GM21528 (cell line): Measurements from ENCODE around the gene RTN4IP1.
"Not testable (repeated sequence)": the region's sequence is repeated elsewhere in the genome, so short reads cannot be mapped to it uniquely, and the experiment has no call there.

ENCODE experiments used
- ATAC-seq: cut with Tn5 transposase; IDR thresholded peaks from one replicate; pipeline ENCODE4 v1.9.1; 2021; ENCODE audit warnings: mild to moderate bottlenecking, moderate library complexity; ENCODE audit not compliant: unreplicated experiment, low FRiP score

Gene RTN4IP1

DNA sequence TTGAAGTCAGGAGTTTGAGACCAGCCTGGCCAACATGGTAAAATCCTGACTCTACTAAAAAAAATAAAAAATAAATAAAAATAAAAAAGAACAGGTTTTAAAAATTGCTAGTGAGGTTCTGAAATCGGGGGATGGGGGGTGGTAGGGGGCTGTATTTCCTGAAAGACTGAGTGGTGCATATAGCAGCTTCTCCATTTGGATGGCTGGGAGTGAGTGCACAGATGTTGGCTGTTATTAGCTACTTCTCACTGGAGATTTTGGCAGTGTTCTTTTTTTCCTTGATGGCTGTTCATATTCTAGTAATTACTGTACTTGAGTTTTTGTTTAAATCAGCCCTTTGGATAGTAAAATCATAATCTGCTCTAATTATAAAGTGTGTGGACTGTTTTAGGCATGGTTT lies 79.8 kb downstream of the RTN4IP1 start:
- no peak for ATAC-seq

DNA sequence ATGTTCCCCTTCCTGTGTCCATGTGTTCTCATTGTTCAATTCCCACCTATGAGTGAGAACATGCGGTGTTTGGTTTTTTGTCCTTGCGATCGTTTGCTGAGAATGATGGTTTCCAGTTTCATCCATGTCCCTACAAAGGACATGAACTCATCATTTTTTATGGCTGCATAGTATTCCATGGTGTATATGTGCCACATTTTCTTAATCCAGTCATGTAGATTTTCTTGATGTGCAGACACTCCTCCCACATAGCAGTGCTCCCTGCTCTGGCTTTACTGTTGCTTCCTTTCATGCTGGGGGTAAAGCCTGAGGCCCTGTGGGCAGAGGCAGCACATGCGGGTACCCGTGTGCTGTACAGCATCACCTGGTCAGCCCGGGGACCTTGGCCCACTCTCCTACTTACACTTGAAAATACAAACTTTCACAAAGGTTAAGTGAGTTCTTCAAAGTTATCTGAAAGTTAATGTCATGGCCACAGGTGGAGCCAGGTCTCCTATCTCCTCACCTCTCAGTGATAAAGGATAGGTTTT lies 80.3 kb downstream of the RTN4IP1 start:
- not testable (repeated sequence) for ATAC-seq

DNA sequence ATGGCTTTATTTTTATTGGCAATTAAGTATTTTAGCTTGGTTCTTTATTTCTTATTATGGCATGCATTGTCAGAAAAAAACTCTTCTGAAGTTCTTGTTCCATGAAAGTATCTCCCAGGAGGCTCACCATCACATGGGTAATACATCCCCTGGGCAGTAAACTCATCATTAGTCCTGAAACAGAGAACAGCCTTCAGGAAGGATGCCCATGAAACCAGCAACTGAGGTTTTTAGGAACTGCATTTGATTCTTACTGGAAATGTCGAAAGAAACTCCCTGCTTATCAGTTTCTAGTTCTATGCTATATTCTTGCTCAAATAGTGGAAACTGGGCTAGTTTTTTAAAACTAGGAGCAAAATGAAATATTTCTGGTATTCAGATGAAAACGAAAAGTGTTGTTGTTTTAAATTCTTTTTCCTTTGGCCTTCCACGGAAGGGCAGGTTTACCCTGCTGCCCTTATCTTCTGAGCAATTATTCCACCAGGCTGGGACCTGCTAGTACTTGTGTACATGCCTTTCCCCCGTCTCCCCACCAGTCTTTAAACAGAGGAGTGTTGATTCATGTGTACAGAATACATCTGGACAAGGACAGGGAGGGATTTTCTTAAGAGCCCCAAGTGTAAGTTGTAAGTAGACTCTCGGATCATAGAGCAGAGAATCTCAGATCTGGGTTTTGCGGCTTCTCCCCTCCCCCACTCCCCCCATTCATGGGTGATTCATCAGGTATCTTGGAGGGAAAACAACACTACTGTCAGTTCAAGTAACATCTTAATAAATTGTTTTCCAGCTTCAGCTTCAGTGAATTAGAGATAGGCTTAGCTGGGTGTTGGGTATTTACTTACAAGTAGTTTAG lies 81.5 kb downstream of the RTN4IP1 start:
- no peak for ATAC-seq

DNA sequence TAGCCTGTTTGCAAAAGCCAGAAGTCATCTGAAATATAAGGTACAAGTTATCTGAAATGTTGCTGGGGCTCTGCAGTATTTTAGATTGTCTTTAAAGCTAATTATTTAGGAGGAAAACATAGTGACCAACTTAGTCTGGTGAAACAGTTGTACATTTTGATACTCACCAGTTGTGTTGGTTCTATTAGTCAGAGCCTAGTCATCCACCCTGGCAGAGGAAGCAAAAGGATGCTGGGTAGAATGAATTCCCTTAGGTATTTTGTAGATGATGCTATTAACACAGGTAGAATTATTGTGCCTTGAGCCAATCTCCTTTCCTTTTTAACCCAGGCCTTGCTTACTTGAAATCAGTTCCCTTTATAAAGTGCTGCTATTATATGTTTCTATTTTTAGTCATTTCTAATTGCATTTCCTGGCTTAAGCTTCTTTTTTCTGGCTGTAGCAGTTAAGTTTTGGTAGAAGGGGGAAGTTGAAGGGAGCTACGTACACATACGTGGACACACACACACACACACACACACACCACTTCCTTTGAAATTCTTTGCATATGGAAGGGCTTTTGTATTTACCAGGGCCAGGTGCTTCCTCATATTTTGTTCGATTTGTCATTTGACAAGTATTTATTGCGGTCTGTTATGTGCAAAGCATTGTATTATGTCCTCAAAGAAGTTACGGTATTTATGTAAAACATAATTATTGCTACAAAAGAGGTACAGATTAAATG lies 82.4 kb downstream of the RTN4IP1 start:
- no peak for ATAC-seq

DNA sequence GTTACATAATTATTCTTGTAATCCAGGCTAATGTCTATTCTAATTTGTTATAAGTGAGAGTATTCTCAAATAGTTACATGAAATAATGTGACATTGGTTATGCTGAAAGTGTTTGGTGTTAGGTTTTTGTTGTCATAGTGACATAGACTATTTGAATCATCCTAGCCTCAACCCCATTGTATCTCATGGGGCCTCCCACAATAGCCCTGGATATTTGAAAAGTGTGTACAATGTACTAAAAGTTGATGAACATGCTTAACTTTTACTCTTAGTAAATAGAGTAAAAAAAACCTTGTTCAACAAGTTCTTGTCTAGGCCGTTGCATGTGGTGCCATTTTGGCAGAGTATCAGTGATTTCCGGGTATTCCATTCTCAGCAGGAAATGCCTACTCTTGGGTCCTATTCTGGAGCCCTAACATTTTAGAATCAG lies 83.0 kb downstream of the RTN4IP1 start:
- ATAC-seq = no peak

DNA sequence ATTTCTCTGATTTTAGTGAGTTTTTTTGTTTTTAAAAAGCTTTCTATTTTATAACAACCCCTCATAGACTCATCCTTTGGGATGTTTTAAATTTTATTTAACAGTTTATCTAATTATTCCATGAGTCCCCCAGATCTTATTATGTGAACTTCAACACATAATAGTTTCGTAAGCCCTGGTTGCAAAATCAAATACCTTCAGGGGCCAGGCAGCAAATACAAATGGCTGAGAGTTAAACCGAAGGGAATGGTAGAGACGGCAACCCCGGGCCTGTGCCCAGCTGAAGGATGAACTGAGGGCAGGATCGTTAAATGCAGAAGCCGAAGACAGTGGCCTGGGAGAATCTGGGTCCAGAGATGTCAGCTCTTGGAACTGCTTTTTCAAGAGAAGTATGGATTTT lies 88.4 kb downstream of the RTN4IP1 start:
- no peak for ATAC-seq

DNA sequence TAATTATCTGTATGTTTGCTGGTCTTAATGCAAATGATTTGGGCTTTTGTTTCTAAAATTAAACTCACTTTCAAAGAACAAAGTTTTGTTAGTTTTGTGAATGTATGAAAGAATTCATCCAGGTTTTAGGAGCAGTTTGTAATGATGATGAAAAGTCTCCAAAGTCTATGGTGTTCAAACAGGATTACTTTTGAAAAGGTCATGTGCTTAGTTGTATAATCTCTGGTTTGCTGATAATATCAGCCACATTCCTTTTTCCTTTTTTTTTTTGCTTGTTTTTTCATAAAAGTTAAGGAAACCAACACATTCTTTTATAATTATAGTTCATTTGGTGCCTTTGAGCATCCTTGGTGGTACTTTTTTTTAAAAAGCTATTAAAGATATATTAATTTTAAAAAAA lies 88.9 kb downstream of the RTN4IP1 start:
- ATAC-seq = no peak

DNA sequence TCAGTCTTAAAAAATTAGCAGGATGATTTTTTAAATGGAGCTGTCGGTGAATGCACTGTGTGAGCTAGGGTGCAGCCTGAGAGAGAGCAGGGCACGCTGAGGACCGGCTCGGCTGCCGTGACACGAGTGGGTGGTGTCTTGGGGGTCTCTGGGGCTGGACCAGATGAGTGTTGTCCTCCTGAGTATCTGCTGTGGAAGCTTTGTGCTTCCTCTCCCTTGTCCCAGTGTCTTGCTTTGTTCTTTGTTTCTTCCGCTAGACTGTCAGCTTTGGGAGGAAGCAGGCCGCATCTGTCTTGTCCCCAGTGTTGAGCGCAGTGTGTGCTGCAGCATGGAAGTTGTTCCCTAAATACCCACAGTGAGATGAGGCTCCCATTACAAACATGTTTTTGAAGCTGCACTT lies 89.4 kb downstream of the RTN4IP1 start:
- no peak for ATAC-seq

DNA sequence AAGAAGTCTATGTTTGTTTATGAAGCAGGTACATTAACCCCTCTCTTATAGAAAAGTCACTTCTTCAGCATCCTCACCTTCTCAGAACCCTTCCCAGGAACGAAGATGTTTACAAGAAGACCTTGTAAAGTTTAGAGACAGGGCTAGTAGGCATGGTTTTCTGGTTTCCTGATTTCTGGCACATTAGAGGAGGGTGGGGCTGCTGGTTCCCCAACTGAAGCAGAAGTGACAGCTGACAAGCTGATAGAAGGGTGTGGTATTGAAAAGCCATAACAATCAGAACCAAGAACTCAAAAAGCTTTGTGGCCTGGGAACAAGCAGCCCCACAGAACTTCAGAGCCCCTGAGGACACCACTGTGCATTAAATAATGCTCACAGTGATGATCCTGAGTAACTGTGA lies 91.2 kb downstream of the RTN4IP1 start:
- no peak for ATAC-seq

DNA sequence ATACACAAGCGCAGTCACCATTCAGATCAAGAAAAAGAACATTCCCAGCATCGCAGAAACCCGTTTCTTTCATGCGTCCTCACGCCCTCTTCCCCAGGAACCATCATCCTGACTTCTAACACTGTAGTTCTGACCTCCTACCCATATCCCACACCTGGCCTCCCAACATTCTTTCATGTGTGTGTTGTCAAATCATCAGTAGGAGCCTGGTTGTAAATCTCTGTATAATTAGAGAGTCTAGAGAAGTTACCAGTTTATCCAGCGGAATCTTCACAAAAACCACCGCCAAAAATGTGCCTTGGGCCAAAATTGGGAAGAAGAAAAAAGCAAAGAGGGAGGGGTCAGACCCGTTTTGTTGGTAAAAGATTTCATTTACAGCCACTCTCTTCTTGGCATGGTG lies 91.6 kb downstream of the RTN4IP1 start:
- no peak for ATAC-seq

DNA sequence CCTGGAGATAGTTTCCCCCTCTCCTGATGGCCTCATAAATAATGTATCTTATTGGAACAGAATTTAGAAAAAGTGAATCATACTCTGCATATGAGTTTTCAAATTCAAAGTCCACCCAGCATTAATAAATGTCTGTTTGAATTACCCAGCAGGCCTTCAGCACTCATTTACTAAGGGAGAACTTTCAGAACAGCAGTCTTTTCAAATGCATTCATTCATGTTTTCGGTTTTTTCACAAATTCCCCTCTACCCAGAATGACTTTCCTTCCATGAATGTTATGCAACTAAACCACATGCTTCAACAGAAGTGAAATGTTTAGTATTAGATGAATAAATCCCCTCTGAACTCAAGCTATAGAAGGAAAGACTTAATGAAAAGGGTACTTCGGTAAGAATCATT lies 92.4 kb downstream of the RTN4IP1 start:
- no peak for ATAC-seq

DNA sequence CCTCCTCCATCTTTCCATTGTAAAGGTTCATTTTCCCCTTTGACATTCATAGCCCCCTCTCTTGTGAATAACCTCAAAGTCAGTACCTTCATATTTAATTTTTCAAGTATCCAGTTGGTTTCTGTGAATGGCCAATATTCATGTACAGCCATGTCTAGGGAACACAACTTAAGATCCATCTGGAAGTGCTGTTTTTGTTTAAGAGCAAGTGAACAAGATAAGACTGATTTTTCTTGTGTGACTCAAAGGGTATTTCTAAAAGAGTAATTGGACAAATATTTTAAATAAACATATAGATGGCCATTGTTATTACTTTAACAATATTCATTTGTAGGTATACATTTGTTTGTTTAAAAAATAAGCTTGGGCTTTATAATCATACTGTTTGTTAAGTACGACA lies 92.9 kb downstream of the RTN4IP1 start:
- no peak for ATAC-seq

DNA sequence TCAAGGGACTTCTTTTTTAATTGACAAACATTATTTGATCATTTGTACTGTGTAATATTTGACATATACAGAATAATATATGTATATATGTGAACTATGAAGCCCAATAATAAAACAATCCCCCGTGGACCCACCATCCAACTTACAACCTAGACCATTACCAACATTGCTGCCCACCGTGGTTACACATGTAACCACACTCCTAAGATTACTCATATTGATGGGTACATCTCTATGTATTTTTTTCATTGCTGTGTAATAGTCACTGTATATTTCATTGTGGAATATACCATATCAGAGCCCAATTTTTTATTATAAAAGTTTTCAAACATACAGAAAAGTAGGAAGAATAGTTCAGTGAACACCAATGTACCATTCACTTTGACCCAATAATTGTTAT lies 94.3 kb downstream of the RTN4IP1 start:
- no peak for ATAC-seq

DNA sequence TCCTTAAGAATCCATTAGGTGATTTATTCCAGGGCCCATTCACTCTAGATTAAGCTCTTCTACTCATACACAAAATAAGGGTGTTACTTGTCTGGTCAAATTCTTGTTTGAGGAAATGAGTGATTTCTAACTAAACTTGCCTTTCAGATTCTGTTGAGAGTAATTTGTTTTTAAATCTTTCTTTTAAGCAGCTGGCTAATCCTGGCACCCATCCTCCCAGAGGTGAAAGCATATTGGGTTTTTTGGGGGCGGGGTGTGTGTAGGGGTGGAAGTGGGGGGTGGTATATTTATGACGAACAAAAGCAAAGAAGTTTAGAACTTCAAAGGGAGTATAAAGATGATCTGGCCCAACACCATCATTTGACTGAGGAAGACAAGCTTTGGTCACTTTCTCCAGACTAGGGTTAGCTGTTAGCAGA lies 94.7 kb downstream of the RTN4IP1 start:
- ATAC-seq = no peak

DNA sequence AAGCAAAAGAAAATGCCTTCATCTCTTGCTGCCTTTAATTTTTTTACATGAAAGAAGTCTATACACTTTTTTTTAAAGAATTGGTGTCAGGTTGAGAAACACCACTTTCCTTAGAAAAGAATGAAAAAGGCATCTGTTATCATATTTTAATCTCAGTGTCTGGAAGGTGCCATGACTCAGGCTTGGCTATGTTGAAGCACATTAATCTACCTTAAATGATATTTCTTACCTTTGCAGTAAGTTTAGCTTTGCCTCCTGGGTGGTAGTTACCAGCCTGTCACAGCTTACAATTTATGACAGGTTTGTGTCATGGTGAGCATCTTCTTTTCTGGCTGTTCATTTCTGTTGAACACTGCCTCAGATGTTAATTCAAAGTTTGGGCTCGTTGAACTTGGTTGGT lies 95.3 kb downstream of the RTN4IP1 start:
- no peak for ATAC-seq

DNA sequence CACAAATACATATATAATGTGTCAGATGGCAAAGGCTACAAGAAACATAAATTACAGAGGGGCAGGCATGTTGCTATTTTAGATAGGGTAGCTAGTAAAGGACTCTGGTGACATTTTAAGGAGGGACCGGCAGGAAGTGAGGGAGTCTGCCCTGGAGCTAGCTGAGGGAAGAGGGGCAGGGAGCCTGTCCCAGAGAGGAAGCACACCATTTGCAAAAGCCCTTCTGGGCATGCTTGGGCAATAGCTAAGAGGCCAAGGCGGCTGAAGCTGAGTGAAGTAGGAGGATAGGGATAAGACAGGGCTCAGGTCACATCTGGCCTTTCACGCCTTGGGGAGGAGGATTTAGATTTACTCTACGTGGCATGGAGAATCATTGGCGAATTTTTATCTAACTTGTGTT lies 96.2 kb downstream of the RTN4IP1 start:
- ATAC-seq = no peak

DNA sequence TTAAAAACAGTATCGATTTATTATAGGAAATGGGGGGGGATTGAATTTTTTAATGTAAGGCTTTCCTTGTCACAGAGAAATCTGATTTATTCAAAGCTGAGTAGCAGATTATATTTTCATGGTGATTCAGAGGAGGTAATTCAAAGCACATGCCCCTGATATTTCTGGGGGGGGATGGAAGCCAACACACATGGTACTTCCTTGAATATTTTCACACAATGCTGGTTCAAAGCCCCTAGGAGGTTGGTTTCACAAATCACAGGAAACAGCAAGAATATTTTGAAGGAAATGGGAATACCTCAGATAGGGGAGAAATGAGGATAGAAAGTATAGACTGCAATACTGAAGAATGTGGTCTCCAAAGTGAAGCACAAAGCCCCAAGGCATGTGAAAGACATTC lies 98.8 kb downstream of the RTN4IP1 start:
- no peak for ATAC-seq

DNA sequence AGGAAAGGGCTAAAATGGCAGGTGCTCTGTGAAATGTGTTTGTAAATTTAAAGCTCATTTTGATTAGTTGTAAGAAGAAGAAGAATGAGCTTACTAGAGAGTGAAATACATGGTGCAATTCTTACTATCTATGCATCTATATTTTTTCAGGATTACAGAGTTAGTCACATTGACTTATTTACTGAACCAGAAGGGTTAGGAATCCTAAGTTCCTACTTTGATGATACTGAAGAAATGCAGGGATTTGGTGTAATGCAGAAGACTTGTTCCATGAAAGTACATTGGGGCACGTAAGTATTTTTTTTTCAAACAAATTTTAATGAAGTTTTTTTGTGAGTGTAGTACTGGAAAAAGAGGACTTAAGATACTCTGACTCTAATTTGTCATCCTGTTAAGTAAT lies 99.3 kb downstream of the RTN4IP1 start:
- ATAC-seq = no peak

DNA sequence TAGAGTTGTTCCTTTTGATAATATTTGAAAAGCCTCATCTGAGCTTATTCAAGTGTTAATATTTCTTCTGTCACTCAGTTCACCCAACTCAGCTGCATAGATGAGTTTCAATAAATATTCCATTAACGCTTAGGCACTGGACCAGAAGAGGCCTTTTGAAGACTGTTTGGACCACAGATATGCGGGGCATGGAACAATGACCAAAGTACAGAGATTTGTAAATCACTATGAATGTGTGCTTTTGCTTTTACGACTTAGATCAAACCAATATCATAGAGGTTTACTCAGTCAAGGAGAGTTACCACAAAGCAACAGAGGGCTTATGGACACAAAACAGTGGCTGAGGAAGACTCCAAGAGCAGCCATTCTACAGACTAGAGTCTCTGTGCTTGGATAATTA lies 99.9 kb downstream of the RTN4IP1 start:
- ATAC-seq = no peak

DNA sequence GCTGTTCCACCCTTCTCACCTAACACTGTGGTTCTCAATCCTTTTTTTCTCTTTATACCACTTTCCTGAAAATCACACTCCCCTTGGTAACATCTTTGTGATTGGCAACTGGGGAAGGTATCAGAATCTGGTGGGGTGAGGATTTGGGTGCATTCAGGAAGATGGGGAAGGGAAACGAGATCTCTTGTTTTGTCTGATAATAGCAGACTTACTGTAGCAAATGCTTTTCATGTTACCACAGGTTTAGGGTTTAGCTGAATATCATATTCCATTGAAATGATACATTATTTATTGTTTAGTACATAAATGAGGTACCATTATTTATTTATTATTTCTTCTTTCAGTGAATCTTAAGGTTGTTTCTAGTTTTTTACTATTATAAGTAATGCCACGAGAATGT lies 100.8 kb downstream of the RTN4IP1 start:
- no peak for ATAC-seq

DNA sequence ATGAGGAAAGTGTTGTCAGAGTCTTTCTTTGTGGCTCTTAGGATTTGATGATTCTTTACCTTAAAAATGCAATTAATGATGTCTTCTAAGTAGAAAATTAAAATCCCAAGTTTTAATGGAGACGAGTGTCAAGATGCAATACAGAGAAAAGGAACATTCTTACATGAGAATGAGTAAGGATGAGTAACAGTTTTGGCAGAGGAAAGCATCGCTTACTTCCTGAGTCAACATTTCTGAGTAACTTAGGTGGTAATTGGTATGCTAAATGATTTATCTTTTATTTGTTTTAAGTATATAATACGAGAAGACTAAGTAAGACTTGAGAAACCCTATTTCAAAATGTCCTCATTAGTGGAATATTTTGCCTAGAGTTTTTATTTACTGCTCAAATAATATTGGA lies 101.3 kb downstream of the RTN4IP1 start:
- ATAC-seq = no peak

DNA sequence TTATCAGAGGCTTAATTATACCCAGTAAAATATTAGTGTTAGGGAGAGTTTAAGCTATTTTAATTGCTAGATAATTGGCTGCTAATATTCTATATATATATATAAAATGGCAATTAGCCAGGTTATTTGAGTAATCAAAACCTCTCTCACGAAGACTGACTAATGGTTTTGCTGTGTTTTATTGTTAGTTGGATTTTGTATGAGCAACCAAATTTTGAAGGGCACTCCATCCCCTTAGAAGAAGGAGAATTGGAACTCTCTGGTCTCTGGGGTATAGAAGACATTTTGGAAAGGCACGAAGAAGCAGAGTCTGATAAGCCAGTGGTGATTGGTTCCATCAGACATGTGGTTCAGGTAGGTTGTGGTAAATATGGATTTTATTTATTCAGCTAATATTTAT lies 102.2 kb downstream of the RTN4IP1 start:
- ATAC-seq = no peak
